Eye (tissue), 1 donor: ENCODE measurements around the gene YTHDC1.
A peak's percentile ranks its signal among the peaks of the same experiment; 100 is the strongest.
"Not testable (repeated sequence)": the region's sequence is repeated elsewhere in the genome, so short reads cannot be mapped to it uniquely, and the experiment has no call there.

Source experiments
- DNase-seq: peaks from one replicate; pipeline ENCODE4 v3.0.0-alpha.2; 2015

The YTHDC1 gene

DNA sequence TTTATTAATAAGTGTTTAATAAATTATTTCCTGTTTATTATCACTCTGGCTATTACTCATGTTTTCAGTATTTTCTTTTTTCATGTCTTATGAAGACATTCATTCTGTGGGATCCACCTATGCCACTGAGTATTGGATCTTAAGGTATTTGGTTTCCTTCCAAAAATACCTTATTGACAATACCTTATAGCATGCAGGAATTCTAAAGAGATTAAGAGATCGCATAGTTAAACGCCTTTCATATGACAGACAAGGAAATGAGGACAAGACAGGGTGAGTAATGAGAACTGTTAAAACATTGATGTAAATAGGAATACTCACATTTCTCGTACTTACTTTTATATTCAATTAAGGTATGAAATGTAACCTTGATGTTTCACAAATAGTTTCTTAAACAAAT, 66.2 kb downstream of the YTHDC1 start:
- DNase-seq: no peak

GRCh38 chr4:68283095-68283494, 66.8 kb downstream of the YTHDC1 start:
- DNase-seq: no peak

- not testable (repeated sequence) for DNase-seq
Measured at GRCh38 chr4:68281796-68282740, 67.8 kb downstream of the YTHDC1 start.

DNA sequence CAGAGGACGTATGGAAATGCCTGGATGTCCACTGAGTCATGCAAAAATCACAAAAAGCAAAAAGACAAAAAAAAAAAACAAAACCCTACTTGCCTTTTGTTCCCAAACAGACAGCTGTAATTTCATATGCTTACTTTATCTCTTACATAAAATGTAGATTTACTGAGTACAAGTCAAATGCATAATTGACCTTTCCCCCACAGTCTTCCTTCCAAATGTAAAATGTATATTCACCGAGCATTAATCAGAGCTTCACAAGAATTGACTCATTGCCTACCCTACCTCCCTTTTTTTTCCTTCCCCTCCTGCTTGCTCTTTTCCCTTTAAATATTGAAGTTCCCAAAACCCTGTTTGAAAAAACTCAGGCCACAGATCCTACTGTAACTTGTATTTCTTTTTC, 71.9 kb downstream of the YTHDC1 start:
- no peak for DNase-seq

- DNase-seq: no peak
Measured at GRCh38 chr4:68277627-68278026, 72.3 kb downstream of the YTHDC1 start.

DNA sequence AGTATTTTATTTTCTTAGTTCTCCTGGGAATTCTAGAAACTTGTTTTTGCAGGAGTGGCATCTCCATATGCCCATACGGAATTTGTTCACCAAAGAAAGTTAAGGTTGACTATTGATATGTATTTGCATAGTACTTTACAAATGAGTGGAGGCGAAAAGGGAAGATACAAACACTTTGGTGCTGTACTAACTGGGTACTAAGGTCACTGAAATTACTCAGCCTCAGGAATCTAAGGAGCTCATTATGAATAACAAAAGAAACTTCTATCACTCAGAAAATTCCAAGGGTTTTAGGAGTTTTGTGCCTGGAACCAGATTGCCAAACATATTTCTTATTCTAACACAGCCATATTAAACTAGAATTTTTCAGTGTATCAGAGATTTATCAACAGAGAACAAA, 77.0 kb downstream of the YTHDC1 start:
- no peak for DNase-seq

GRCh38 chr4:68272380-68272779, 77.5 kb downstream of the YTHDC1 start:
- no peak for DNase-seq

- peak; percentile 84 for DNase-seq
Measured at GRCh38 chr4:68271851-68272357, 78.0 kb downstream of the YTHDC1 start.

GRCh38 chr4:68267433-68267944, 82.4 kb downstream of the YTHDC1 start:
- no peak for DNase-seq

DNA sequence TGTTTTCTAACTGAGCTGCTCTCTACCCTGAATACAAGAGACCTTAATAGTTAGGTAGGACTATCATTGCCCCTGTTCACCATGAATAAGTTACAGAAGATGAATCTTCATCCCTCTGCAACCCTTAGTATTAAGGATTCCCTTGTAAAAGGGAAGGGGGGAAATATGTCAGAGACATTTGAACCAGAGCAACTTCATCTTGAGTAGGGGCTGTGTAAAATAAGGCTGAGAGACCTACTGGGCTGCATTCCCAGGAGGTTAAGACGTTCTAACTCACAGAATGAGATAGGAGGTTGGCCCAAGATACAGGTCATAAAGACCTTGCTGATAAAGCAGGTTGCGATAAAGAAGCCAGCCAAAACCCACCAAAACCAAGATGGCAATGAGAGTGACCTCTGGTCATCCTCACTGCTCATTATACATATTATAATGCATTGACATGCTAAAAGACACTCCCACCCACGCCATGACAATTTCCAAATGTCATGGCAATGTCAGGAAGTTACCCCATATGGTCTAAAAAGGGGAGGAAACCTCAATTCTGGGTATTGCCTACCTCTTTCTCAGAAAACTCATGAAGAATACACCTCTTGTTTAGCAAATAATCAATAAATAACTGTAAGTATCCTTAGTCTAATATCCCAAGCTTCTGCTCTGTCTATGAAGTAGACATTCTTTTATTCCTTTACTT, 84.9 kb downstream of the YTHDC1 start:
- DNase-seq: no peak
